Adrenal gland (tissue), 12 donors: Measurements from ENCODE around the gene WDR19. TPM values are rescaled to one million over a fixed set of nuclear protein-coding genes. Genes with fewer than 3 reads are reported as not detected.
"Not testable (repeated sequence)": the region's sequence is repeated elsewhere in the genome, so short reads cannot be mapped to it uniquely, and the experiment has no call there.

Source experiments
- DNase-seq, 7 donors: peaks; one replicate each; pipeline ENCODE4 v3.0.0-alpha.2; 2019 to 2020
- H3K27ac ChIP-seq, 5 donors: fragments of 200-600 bp; sonication (generic) in 4 of 5; 1 replicate in 3 of 5; 2 replicates in 2 of 5; pipeline versions ENCODE4 v1.5.1 to v1.8.0; 2016 to 2020; ENCODE audit warnings: mild to moderate bottlenecking in 1 of 5
- H3K27me3 ChIP-seq: fragments of 200-600 bp; 2 replicates; pipeline ENCODE4 v1.8.0; 2021
- H3K36me3 ChIP-seq, 2 donors: fragments of 200-600 bp; replicated peaks in 1 of 2; 1 replicate in 1 of 2; 2 replicates in 1 of 2; pipeline versions ENCODE4 v1.5.1 to v1.8.0; 2018 to 2022
- H3K4me1 ChIP-seq, 2 donors: fragments of 200-600 bp; replicated peaks in 1 of 2; 1 replicate in 1 of 2; 2 replicates in 1 of 2; pipeline versions ENCODE4 v1.5.1 to v1.8.0; 2018 to 2021
- H3K4me3 ChIP-seq, 4 donors: fragments of 200-600 bp; sonication (generic) in 3 of 4; one replicate each; pipeline ENCODE4 v1.5.1; 2016 to 2018
- H3K9me3 ChIP-seq, 3 donors: fragments of 200-600 bp; sonication (generic) in 1 of 3; replicated peaks in 1 of 3; 1 replicate in 2 of 3; 2 replicates in 1 of 3; pipeline versions ENCODE4 v1.5.1 to v1.8.0; 2016 to 2021
- CTCF ChIP-seq, 6 experiments: fragments of 450-650 bp in 4 of 6; fragments of 200-600 bp in 2 of 6; sonication (generic) in 1 of 6; IDR thresholded peaks; 1 replicate in 5 of 6; 2 replicates in 1 of 6; pipeline versions ENCODE4 v1.5.1 to v1.8.0; 2016 to 2021; ENCODE audit warnings: antibody characterized with exemption in 6 of 6, mild to moderate bottlenecking in 2 of 6, moderate library complexity in 1 of 6
- POLR2A ChIP-seq, 2 donors: fragments of 450-650 bp; IDR thresholded peaks; one replicate each; pipeline ENCODE4 v1.6.1; 2017; ENCODE audit warnings: antibody characterized with exemption in 2 of 2, mild to moderate bottlenecking in 2 of 2, moderate library complexity in 1 of 2
- WGBS, 4 donors: extraction: QIAGEN DNeasy Blood & Tissue Kit in 2 of 4; methylation state at CpG; one replicate each; pipeline versions ENCODE4 v1.1.5 to v1.1.7; 2013 to 2017; 5-methylcytosine and 5-hydroxymethylcytosine counted together
- intact Hi-C, 2 donors: fragments of 100-400 bp; cut with DNase I; formaldehyde crosslinking; loops; one replicate each; pipeline versions ENCODE4 v1.14.1 to v1.15.0; 2022 to 2023
- polyA plus RNA-seq, 3 donors: library from polyadenylated mRNA; stranded (reverse); fragments of 200-250 nt in 2 of 3; fragments of 350-450 nt in 1 of 3; fragmentation: Illumina TruSeq in 1 of 3; extraction: RNeasy Lipid Tissue Mini Kit (QIAGEN cat#74804) in 1 of 3; gene quantifications; one replicate each; pipeline ENCODE4 v1.2.3, GENCODE V29; 2013 to 2014
- total RNA-seq, 9 donors: library from RNA; depleted of rRNA in 4 of 9; stranded (reverse); fragments of >200 nt in 4 of 9; fragments of 120-200 nt in 1 of 9; fragmentation: NEBNext Ultra II Directional in 1 of 9; extraction: Animal tissue kit (Norgen Biotek cat#: 25700) in 1 of 9; gene quantifications; one replicate each; pipeline versions ENCODE4 v1.1.0 to v1.2.4, GENCODE V29; 2013 to 2023
- donor health status: healthy with polysubstance abuse.
- donor health status: Bipolar disorder and iron deficiency.
- donor health status: DM: yes; HTN: yes; CAD: no.
- donor health status: DM: no; HTN: no; CAD: no.
- donor health status: DM: no; HTN: no; CAD: no.
- donor health status: DM: yes; HTN: yes; CAD: no.

The WDR19 gene
- total and polyA plus RNA-seq, 12 donors, result 11.3 to 136 (median 42.6) TPM

- peaks cover 0 to 52% of the 10 kb centered on the region in 2 donors for H3K36me3 ChIP-seq
- peak in 1 of 7 donors; percentile 10 for DNase-seq
- no peaks in the 10 kb centered on the region for H3K4me1 ChIP-seq
- H3K9me3 ChIP-seq, result no peaks in the 10 kb centered on the region
- H3K27ac ChIP-seq, result peak overlapping the region in 1 of 5 donors; percentile 13
- TF ChIP-seq CTCF (IDR thresholded peaks at IDR 0.05) (no peak), POLR2A (IDR thresholded peaks at IDR 0.05) (no peak)
- no peak overlapping the region for H3K4me3 ChIP-seq
- H3K27me3 ChIP-seq, result no peaks in the 10 kb centered on the region
- intact Hi-C loops, result no loop called here
- WGBS, 4 donors, result 70 to 83% (median 75%) methylated on average over 2 of the region's 2 CpGs
Observed at GRCh38 chr4:39286263-39286662, 103.9 kb downstream of the WDR19 start.

- WGBS, 4 donors, result 95 to 98% (median 96%) methylated on average over 4 of the region's 4 CpGs
- no peaks in the 10 kb centered on the region for H3K4me1 ChIP-seq
- no peak overlapping the region for H3K4me3 ChIP-seq
- TF ChIP-seq CTCF (IDR thresholded peaks at IDR 0.05), result no peak
- TF ChIP-seq POLR2A (IDR thresholded peaks at IDR 0.05), result no peak
- no peak for DNase-seq
- H3K27ac ChIP-seq, result no peak overlapping the region
- no peaks in the 10 kb centered on the region for H3K9me3 ChIP-seq
- no peaks in the 10 kb centered on the region for H3K27me3 ChIP-seq
- intact Hi-C loops, result no loop called here
- H3K36me3 ChIP-seq, result peaks cover 0 to 61% of the 10 kb centered on the region in 2 donors
Observed at GRCh38 chr4:39287223-39287622, 104.9 kb downstream of the WDR19 start.

GRCh38 chr4:39291686-39292085, 109.4 kb downstream of the WDR19 start:
- Histone ChIP-seq H3K36me3 (peaks cover 0 to 71% of the 10 kb centered on the region in 2 donors), H3K27ac (no peak overlapping the region), H3K4me3 (no peak overlapping the region), H3K9me3 (no peaks in the 10 kb centered on the region), H3K4me1 (no peaks in the 10 kb centered on the region), H3K27me3 (no peaks in the 10 kb centered on the region)
- no peak for DNase-seq
- no peak for TF ChIP-seq CTCF (IDR thresholded peaks at IDR 0.05)
- no peak for TF ChIP-seq POLR2A (IDR thresholded peaks at IDR 0.05)
- intact Hi-C loops, result no loop called here
- WGBS, 4 donors, result 94 to 97% (median 97%) methylated on average over 2 of the region's 2 CpGs

GRCh38 chr4:39292433-39292832, 110.1 kb downstream of the WDR19 start:
- H3K4me3 ChIP-seq, H3K27me3 ChIP-seq, intact Hi-C loops, H3K27ac ChIP-seq, H3K9me3 ChIP-seq, DNase-seq, H3K4me1 ChIP-seq: not testable (repeated sequence)
- H3K36me3 ChIP-seq, result peaks cover 0 to 64% of the 10 kb centered on the region in 2 donors
- WGBS, 4 donors, result 92 to 99% (median 97%) methylated on average over 5 of the region's 5 CpGs

GRCh38 chr4:39295784-39296183, 113.5 kb downstream of the WDR19 start:
- no peaks in the 10 kb centered on the region for H3K27me3 ChIP-seq
- intact Hi-C loops, result no loop called here
- no peak for DNase-seq
- H3K4me1 ChIP-seq, result no peaks in the 10 kb centered on the region
- no peak overlapping the region for H3K27ac ChIP-seq
- H3K9me3 ChIP-seq, result no peaks in the 10 kb centered on the region
- no peak overlapping the region for H3K4me3 ChIP-seq
- no peak for TF ChIP-seq POLR2A (IDR thresholded peaks at IDR 0.05)
- TF ChIP-seq CTCF (IDR thresholded peaks at IDR 0.05), result no peak
- peaks cover 0 to 50% of the 10 kb centered on the region in 2 donors for H3K36me3 ChIP-seq
- WGBS, 4 donors, result 97 to 98% (median 97%) methylated on average over 8 of the region's 8 CpGs
